ENCODE results near the gene ZFP57. TPM values are rescaled to one million over a fixed set of nuclear protein-coding genes. Genes with fewer than 3 reads are reported as not detected.

The ZFP57 gene
- total and polyA plus RNA-seq, 10 of the 15 experiments (the other 5 are each of a cell fraction or from before 2014, with no cell fraction given) = not detected

DNA sequence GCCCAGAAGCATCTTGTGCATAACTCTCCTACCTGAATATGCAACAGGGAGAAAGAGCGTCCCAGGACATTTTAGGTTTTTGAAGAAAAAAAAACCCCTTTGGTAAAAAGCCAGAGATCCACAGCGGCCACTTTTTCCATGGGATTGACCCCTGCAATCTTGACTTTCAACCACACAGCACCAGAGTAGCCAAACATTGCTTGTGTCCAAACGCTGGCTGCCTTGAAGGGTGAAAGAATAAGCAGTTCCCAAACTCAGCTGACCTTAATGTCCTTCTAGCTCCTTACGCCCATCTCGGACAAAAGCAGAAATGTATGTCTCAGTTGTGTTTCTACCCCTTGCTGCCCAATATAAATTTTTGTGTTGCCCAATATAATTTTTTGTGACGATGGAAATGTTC lies 25.3 kb downstream of the ZFP57 start:
- ATAC-seq (no peak), FAIRE-seq (no peak), DNase-seq (ENCODE audit: low read depth, low spot score) (no peak)
- Histone ChIP-seq H3K9ac (ENCODE audit: control insufficient read depth, insufficient read depth, low read length) (no peak overlapping the region), H3K27me3 (replicated peaks in 1 of 2; ENCODE audit: control insufficient read depth in 2 of 2, insufficient read depth in 2 of 2, low read length in 1 of 2) (no peaks in the 10 kb centered on the region), H3K27ac (ENCODE audit: control insufficient read depth, insufficient read depth) (no peak overlapping the region), H2AFZ (ENCODE audit: control insufficient read depth, low read depth, low read length) (peak overlapping the region; percentile 23; the same call in 1 of the 2 replicates), H4K20me1 (ENCODE audit: control insufficient read depth, insufficient read depth) (no peaks in the 10 kb centered on the region), H3K4me2 (ENCODE audit: control insufficient read depth, insufficient read depth) (peak overlapping the region; percentile 71; the same call in 1 of the 2 replicates), H3K36me3 (ENCODE audit: control insufficient read depth in 2 of 2, insufficient read depth in 2 of 2, low read length in 1 of 2) (no peaks in the 10 kb centered on the region), H3K9me3 (replicated peaks; ENCODE audit: control insufficient read depth, insufficient read depth, low read length) (no peaks in the 10 kb centered on the region), H3K79me2 (ENCODE audit: control insufficient read depth, insufficient read depth, low read length) (no peaks in the 10 kb centered on the region), H3K4me1 (ENCODE audit: control insufficient read depth, insufficient read depth, low read length) (peaks cover 17% of the 10 kb centered on the region), H3K4me3 (no peak overlapping the region)
- POLR2A ChIA-PET = no interaction called here
- SMC1A ChIA-PET (ENCODE audit: uncharacterized antibody, unreplicated experiment) = interaction anchor here (2.5 kb wide), 1 partner anchor 9 kb away, joined by 9 read pairs; no protein-coding TSS in a partner anchor
- WGBS (ENCODE audit: insufficient coverage, insufficient replicate concordance, low lambda C conversion rate, missing lambda C conversion rate) = 81% methylated on average over 6 of the region's 6 CpGs
- BruUV-seq (replicated peaks) = no TSS peak
- intact Hi-C loops (cut with micrococcal nuclease; ENCODE audit: unreplicated experiment) = loop anchor here (10.0 kb wide), 1 partner anchor 99 kb away; no protein-coding TSS in a partner anchor
- in situ Hi-C loops (cut with MboI) = no loop called here
- RAD21 ChIA-PET (ENCODE audit: unreplicated experiment) = interaction anchor here (1.0 kb wide), 1 partner anchor 43 kb away, joined by 3 read pairs; no protein-coding TSS in a partner anchor
- TF ChIP-seq, protein P1, sequence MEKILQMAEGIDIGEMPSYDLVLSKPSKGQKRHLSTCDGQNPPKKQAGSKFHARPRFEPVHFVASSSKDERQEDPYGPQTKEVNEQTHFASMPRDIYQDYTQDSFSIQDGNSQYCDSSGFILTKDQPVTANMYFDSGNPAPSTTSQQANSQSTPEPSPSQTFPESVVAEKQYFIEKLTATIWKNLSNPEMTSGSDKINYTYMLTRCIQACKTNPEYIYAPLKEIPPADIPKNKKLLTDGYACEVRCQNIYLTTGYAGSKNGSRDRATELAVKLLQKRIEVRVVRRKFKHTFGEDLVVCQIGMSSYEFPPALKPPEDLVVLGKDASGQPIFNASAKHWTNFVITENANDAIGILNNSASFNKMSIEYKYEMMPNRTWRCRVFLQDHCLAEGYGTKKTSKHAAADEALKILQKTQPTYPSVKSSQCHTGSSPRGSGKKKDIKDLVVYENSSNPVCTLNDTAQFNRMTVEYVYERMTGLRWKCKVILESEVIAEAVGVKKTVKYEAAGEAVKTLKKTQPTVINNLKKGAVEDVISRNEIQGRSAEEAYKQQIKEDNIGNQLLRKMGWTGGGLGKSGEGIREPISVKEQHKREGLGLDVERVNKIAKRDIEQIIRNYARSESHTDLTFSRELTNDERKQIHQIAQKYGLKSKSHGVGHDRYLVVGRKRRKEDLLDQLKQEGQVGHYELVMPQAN (conservative IDR thresholded peaks at IDR 0.05) = no peak
- TF ChIP-seq BCL11A (IDR thresholded peaks at IDR 0.05; ENCODE audit: low read depth, low read length) (no peak), KDM1A (IDR thresholded peaks at IDR 0.05; ENCODE audit: borderline replicate concordance) (no peak), ZNF24 (IDR thresholded peaks at IDR 0.05) (no peak), EP300 (IDR thresholded peaks at IDR 0.05; ENCODE audit: borderline replicate concordance in 1 of 2, control insufficient read depth in 1 of 2, low read depth in 2 of 2, low read length in 2 of 2) (no peak), GABPA (IDR thresholded peaks at IDR 0.05; ENCODE audit: low read depth) (no peak), SIN3A (IDR thresholded peaks at IDR 0.05; ENCODE audit: low read depth, low read length) (no peak), CBX3 (IDR thresholded peaks at IDR 0.05; ENCODE audit: borderline replicate concordance, low read depth) (no peak), SIX5 (IDR thresholded peaks at IDR 0.05; ENCODE audit: low read depth, low read length, severe bottlenecking) (no peak), PAX5 (IDR thresholded peaks at IDR 0.05; ENCODE audit: borderline replicate concordance, low read depth, low read length) (no peak), SMAD5 (IDR thresholded peaks at IDR 0.05; ENCODE audit: low read depth) (no peak), CREB1 (IDR thresholded peaks at IDR 0.05; ENCODE audit: low read depth) (no peak), TCF12 (IDR thresholded peaks at IDR 0.05; ENCODE audit: low read depth, low read length) (no peak), SUZ12 (IDR thresholded peaks at IDR 0.05; ENCODE audit: unreplicated experiment) (no peak)
- TF ChIP-seq, protein P2, sequence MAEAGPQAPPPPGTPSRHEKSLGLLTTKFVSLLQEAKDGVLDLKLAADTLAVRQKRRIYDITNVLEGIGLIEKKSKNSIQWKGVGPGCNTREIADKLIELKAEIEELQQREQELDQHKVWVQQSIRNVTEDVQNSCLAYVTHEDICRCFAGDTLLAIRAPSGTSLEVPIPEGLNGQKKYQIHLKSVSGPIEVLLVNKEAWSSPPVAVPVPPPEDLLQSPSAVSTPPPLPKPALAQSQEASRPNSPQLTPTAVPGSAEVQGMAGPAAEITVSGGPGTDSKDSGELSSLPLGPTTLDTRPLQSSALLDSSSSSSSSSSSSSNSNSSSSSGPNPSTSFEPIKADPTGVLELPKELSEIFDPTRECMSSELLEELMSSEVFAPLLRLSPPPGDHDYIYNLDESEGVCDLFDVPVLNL (IDR thresholded peaks at IDR 0.05; ENCODE audit: low read depth, low read length) = no peak
- TF ChIP-seq, protein P3, sequence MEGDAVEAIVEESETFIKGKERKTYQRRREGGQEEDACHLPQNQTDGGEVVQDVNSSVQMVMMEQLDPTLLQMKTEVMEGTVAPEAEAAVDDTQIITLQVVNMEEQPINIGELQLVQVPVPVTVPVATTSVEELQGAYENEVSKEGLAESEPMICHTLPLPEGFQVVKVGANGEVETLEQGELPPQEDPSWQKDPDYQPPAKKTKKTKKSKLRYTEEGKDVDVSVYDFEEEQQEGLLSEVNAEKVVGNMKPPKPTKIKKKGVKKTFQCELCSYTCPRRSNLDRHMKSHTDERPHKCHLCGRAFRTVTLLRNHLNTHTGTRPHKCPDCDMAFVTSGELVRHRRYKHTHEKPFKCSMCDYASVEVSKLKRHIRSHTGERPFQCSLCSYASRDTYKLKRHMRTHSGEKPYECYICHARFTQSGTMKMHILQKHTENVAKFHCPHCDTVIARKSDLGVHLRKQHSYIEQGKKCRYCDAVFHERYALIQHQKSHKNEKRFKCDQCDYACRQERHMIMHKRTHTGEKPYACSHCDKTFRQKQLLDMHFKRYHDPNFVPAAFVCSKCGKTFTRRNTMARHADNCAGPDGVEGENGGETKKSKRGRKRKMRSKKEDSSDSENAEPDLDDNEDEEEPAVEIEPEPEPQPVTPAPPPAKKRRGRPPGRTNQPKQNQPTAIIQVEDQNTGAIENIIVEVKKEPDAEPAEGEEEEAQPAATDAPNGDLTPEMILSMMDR (IDR thresholded peaks at IDR 0.05 in 2 of 3, conservative IDR thresholded peaks at IDR 0.05 in 1 of 3; ENCODE audit: control insufficient read depth in 2 of 3, extremely low read depth in 1 of 3, insufficient read depth in 1 of 3, low read depth in 3 of 3, low read length in 3 of 3) = no peak
- CTCF ChIA-PET = interaction anchor here (2.2 to 6.8 kb wide), 5 partner anchors 15 to 179 kb away, joined by 6 to 97 read pairs (median 35); partner anchors contain the start of gene GABBR1
